Measurements from ENCODE around the gene QRFP.

- TF ChIP-seq CTCF (tag by site-specific recombination; IDR thresholded peaks at IDR 0.05) (no peak), OSR2 (tag by site-specific recombination; IDR thresholded peaks at IDR 0.05) (no peak), HOXA7 (CRISPR knock-in tag; IDR thresholded peaks at IDR 0.05; ENCODE audit: borderline replicate concordance) (no peak), REPIN1 (tag by site-specific recombination; IDR thresholded peaks at IDR 0.05; ENCODE audit: low read depth) (no peak), ZBTB8A (tag by site-specific recombination; IDR thresholded peaks at IDR 0.05) (no peak), ZNF121 (tag by site-specific recombination; IDR thresholded peaks at IDR 0.05) (no peak), REST (tag by site-specific recombination; IDR thresholded peaks at IDR 0.05) (no peak), ZFP69B (tag by site-specific recombination; IDR thresholded peaks at IDR 0.05) (no peak), ZBTB26 (tag by site-specific recombination; optimal IDR thresholded peaks at IDR 0.05) (no peak), ZNF626 (tag by site-specific recombination; IDR thresholded peaks at IDR 0.05) (no peak), ZNF510 (tag by site-specific recombination; IDR thresholded peaks at IDR 0.05; ENCODE audit: insufficient replicate concordance) (no peak), YY1 (tag by site-specific recombination; IDR thresholded peaks at IDR 0.05) (no peak), ZNF48 (tag by site-specific recombination; IDR thresholded peaks at IDR 0.05) (no peak)
These were observed 22.6 kb downstream of the QRFP start for GRCh38 chr9:130873966-130874365.

Measured in HEK293 (cell line).